H9 (cell line): Measurements from ENCODE around the gene HOXA9. TPM values are rescaled to one million over a fixed set of nuclear protein-coding genes. Genes with fewer than 3 reads are reported as not detected.

ENCODE experiments used
- DNase-seq: peaks from one replicate; pipeline ENCODE4 v3.0.0-alpha.2; 2017
- H2AFZ ChIP-seq: one replicate; pipeline ENCODE4 v1.6.1; 2013; ENCODE audit warnings: mild to moderate bottlenecking, low read length, control low read depth, moderate library complexity
- H2AK5ac ChIP-seq: 2 replicates; pipeline ENCODE4 v1.6.1; 2013; ENCODE audit warnings: low read length, control low read depth, mixed read lengths; ENCODE audit not compliant: insufficient read length
- H2BK120ac ChIP-seq: one replicate; pipeline ENCODE4 v1.6.1; 2013; ENCODE audit warnings: low read depth, mild to moderate bottlenecking, low read length, control low read depth, inconsistent platforms; ENCODE audit not compliant: poor library complexity, severe bottlenecking
- H2BK12ac ChIP-seq: 2 replicates; pipeline ENCODE4 v1.6.1; 2013; ENCODE audit warnings: low read length, control low read depth, mixed read lengths, low read depth; ENCODE audit not compliant: insufficient read length
- H2BK15ac ChIP-seq: 2 replicates; pipeline ENCODE4 v1.6.1; 2013; ENCODE audit warnings: low read depth, low read length, control low read depth
- H2BK20ac ChIP-seq: one replicate; pipeline ENCODE4 v1.6.1; 2013; ENCODE audit warnings: low read depth, mild to moderate bottlenecking, low read length, control low read depth, inconsistent platforms; ENCODE audit not compliant: poor library complexity, severe bottlenecking
- H2BK5ac ChIP-seq: 2 replicates; pipeline ENCODE4 v1.6.1; 2013; ENCODE audit warnings: low read length, control low read depth, mixed read lengths; ENCODE audit not compliant: insufficient read length
- H3K14ac ChIP-seq: 2 replicates; pipeline ENCODE4 v1.6.1; 2013; ENCODE audit warnings: low read length, control low read depth; ENCODE audit not compliant: insufficient read depth
- H3K18ac ChIP-seq: 2 replicates; pipeline ENCODE4 v1.6.1; 2013; ENCODE audit warnings: low read depth, mild to moderate bottlenecking, mixed read lengths, low read length, control low read depth; ENCODE audit not compliant: insufficient read length
- H3K23ac ChIP-seq: 2 replicates; pipeline ENCODE4 v1.6.1; 2013; ENCODE audit warnings: low read length, control low read depth, mixed read lengths, low read depth; ENCODE audit not compliant: insufficient read length
- H3K23me2 ChIP-seq: 2 replicates; pipeline ENCODE4 v1.6.1; 2013; ENCODE audit warnings: low read depth, mild to moderate bottlenecking, mixed read lengths, low read length, control low read depth; ENCODE audit not compliant: insufficient read length, poor library complexity, severe bottlenecking
- H3K27ac ChIP-seq: 2 replicates; pipeline ENCODE4 v1.5.1; 2013; ENCODE audit warnings: low read length, control low read depth, mixed read lengths, low read depth; ENCODE audit not compliant: insufficient read length
- H3K27me3 ChIP-seq: 2 replicates; pipeline ENCODE4 v1.6.1; 2013; ENCODE audit warnings: low read length, control low read depth, inconsistent platforms; ENCODE audit not compliant: insufficient read depth
- H3K4ac ChIP-seq: 2 replicates; pipeline ENCODE4 v1.6.1; 2013; ENCODE audit warnings: low read depth, mild to moderate bottlenecking, control low read depth, inconsistent platforms, low read length, moderate library complexity
- H3K4me1 ChIP-seq: 2 replicates; pipeline ENCODE4 v1.6.1; 2013; ENCODE audit warnings: low read length, control low read depth, inconsistent platforms; ENCODE audit not compliant: insufficient read depth
- H3K4me2 ChIP-seq: 2 replicates; pipeline ENCODE4 v1.6.1; 2013; ENCODE audit warnings: low read length, control low read depth, mixed read lengths; ENCODE audit not compliant: insufficient read length, insufficient read depth
- H3K56ac ChIP-seq: 2 replicates; pipeline ENCODE4 v1.6.1; 2013; ENCODE audit warnings: low read depth, mild to moderate bottlenecking, mixed read lengths, low read length, control low read depth; ENCODE audit not compliant: insufficient read length
- H3K79me1 ChIP-seq: 2 replicates; pipeline ENCODE4 v1.6.1; 2013; ENCODE audit warnings: low read depth, mild to moderate bottlenecking, moderate library complexity, low read length, control low read depth, inconsistent platforms; ENCODE audit not compliant: insufficient read depth, poor library complexity, severe bottlenecking
- H3K79me2 ChIP-seq: 2 replicates; pipeline ENCODE4 v1.6.1; 2013; ENCODE audit warnings: low read length, control low read depth, inconsistent platforms; ENCODE audit not compliant: insufficient read depth
- H3K9ac ChIP-seq: 2 replicates; pipeline ENCODE4 v1.6.1; 2013; ENCODE audit warnings: low read length, control low read depth, mixed read lengths; ENCODE audit not compliant: insufficient read length; ENCODE audit errors: extremely low read depth
- H3K9me3 ChIP-seq: one replicate; pipeline ENCODE4 v1.6.1; 2013; ENCODE audit warnings: low read depth, low read length, inconsistent platforms; ENCODE audit not compliant: control insufficient read depth
- H3T11ph ChIP-seq: one replicate; pipeline ENCODE4 v1.6.1; 2013; ENCODE audit warnings: mild to moderate bottlenecking, low read length, control low read depth, inconsistent platforms
- H4K20me1 ChIP-seq: one replicate; pipeline ENCODE4 v1.6.1; 2013; ENCODE audit not compliant: control insufficient read depth, insufficient read length, insufficient read depth
- H4K5ac ChIP-seq: 2 replicates; pipeline ENCODE4 v1.6.1; 2013; ENCODE audit warnings: low read depth, mild to moderate bottlenecking, mixed read lengths, low read length, control low read depth; ENCODE audit not compliant: insufficient read length
- H4K8ac ChIP-seq: replicated peaks from 2 replicates; pipeline ENCODE4 v1.6.1; 2013; ENCODE audit warnings: low read length, control low read depth, mixed read lengths, low read depth; ENCODE audit not compliant: insufficient read length
- H4K91ac ChIP-seq: 2 replicates; pipeline ENCODE4 v1.6.1; 2013; ENCODE audit warnings: low read depth, mild to moderate bottlenecking, moderate library complexity, mixed read lengths, low read length, control low read depth; ENCODE audit not compliant: insufficient read length
- H3K27ac Mint-ChIP-seq, 3 experiments: 2 replicates in 2 of 3; 3 replicates in 1 of 3; pipeline ENCODE4 v1.8.0; 2020 to 2021; ENCODE audit warnings: mixed read lengths in 3 of 3, mild to moderate bottlenecking in 1 of 3, moderate library complexity in 1 of 3
- H3K27me3 Mint-ChIP-seq: 2 replicates; pipeline ENCODE4 v1.8.0; 2021; ENCODE audit warnings: low read depth, mild to moderate bottlenecking, moderate library complexity, mixed read lengths
- H3K36me3 Mint-ChIP-seq, 3 experiments: 2 replicates in 2 of 3; 3 replicates in 1 of 3; pipeline ENCODE4 v1.8.0; 2020 to 2021; ENCODE audit warnings: low read depth in 3 of 3, mixed read lengths in 3 of 3; ENCODE audit not compliant: insufficient read depth in 1 of 3
- H3K4me1 Mint-ChIP-seq, 2 experiments: 2 replicates each; pipeline ENCODE4 v1.8.0; 2020; ENCODE audit warnings: mixed read lengths in 2 of 2
- H3K4me3 Mint-ChIP-seq, 2 experiments: 2 replicates in 1 of 2; 3 replicates in 1 of 2; pipeline ENCODE4 v1.8.0; 2020 to 2021; ENCODE audit warnings: mild to moderate bottlenecking in 2 of 2, mixed read lengths in 2 of 2, moderate library complexity in 1 of 2
- H3K9me3 Mint-ChIP-seq, 2 experiments: 2 replicates in 1 of 2; 3 replicates in 1 of 2; pipeline ENCODE4 v1.8.0; 2020; ENCODE audit warnings: mild to moderate bottlenecking in 2 of 2, mixed read lengths in 2 of 2, moderate library complexity in 1 of 2
- WGBS: extraction: QIAGEN DNeasy Blood & Tissue Kit; methylation state at CpG from one replicate; pipeline ENCODE4 v1.1.7; 2013; ENCODE audit warnings: missing lambda C conversion rate, low lambda C conversion rate, mixed read lengths; ENCODE audit not compliant: insufficient read length; ENCODE audit errors: extremely low coverage; 5-methylcytosine and 5-hydroxymethylcytosine counted together
- total RNA-seq: library from RNA; stranded (reverse); gene quantifications from 2 replicates; pipeline ENCODE4 v1.2.1, GENCODE V29; 2021
- TF ChIP-seq, protein P1 (sequence below): fragments of 200-600 bp; sonication (generic); conservative IDR thresholded peaks from 3 replicates; pipeline ENCODE4 v1.8.0; 2021; ENCODE audit warnings: antibody characterized with exemption, mild to moderate bottlenecking

Gene HOXA9
- total RNA-seq, 1 experiment from 2014 or later = not detected

DNA sequence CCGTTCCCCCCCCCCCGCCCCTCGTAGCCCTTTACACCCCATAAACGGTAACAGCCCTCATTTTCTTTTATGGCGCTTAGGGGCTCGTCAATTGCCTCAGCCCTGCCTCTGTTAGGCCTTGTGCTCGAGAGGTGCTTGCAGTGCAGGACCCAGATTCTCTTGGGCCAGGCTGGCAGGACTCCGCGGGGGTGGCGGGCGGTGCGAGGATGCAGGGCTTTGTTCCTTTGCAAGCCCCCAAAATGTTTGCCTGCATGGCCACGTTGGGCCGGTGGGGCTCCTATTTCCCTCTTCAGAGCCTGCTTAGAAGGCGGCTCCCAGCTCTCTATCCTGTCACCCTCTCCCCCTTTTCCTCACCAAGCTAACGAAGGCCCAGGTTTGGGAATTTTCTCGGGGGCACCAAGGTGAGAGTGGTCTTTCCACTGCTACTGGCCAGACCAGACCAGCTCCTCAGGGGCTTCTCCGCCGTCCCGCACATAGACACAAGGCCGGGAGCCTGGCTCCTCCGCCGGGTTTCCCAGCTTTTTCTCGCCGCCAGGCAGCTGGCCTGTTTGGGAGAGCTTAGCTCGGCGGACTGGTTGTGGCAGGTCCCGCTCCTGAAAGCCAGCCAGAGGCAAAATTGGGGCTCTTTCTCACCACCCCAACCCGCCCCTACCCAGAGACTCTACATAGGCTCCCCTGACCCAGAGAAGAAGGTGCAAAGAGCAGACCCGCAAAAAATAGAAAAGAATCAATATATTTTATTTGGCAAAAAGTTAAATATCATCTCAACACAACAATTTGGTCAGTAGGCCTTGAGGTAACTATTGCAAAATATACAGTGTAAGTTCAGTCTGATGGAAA, 3.4 kb downstream of the HOXA9 start:
- Mint-ChIP-seq H3K27ac (no peak overlapping the region), H3K4me3 (no peak overlapping the region), H3K36me3 (no peaks in the 10 kb centered on the region; a peak in 1 of 7 replicates), H3K4me1 (peaks cover 0 to 9% of the 10 kb centered on the region in 2 experiments; a peak in 3 of 4 replicates), H3K27me3 (peaks cover 98% of the 10 kb centered on the region), H3K9me3 (peaks cover 10 to 12% of the 10 kb centered on the region in 2 experiments)
- Histone ChIP-seq H3K4ac (no peak overlapping the region), H3K79me2 (no peaks in the 10 kb centered on the region), H3K4me1 (no peaks in the 10 kb centered on the region), H4K8ac (no peak overlapping the region), H3K14ac (no peak overlapping the region), H4K20me1 (no peaks in the 10 kb centered on the region), H3K9me3 (no peaks in the 10 kb centered on the region), H4K91ac (no peak overlapping the region), H2BK120ac (no peak overlapping the region), H2BK20ac (no peak overlapping the region), H2AK5ac (no peak overlapping the region), H3K18ac (no peak overlapping the region), H2AFZ (no peak overlapping the region), H2BK12ac (no peak overlapping the region), H3K27ac (no peak overlapping the region), H2BK5ac (no peak overlapping the region), H3K56ac (no peak overlapping the region), H4K5ac (no peak overlapping the region), H3K79me1 (no peaks in the 10 kb centered on the region), H3K23me2 (no peaks in the 10 kb centered on the region), H2BK15ac (no peak overlapping the region), H3K9ac (no peak overlapping the region), H3K27me3 (peaks cover 97% of the 10 kb centered on the region), H3T11ph (no peak overlapping the region), H3K23ac (no peak overlapping the region), H3K4me2 (no peak overlapping the region)
- TF ChIP-seq, protein P1, sequence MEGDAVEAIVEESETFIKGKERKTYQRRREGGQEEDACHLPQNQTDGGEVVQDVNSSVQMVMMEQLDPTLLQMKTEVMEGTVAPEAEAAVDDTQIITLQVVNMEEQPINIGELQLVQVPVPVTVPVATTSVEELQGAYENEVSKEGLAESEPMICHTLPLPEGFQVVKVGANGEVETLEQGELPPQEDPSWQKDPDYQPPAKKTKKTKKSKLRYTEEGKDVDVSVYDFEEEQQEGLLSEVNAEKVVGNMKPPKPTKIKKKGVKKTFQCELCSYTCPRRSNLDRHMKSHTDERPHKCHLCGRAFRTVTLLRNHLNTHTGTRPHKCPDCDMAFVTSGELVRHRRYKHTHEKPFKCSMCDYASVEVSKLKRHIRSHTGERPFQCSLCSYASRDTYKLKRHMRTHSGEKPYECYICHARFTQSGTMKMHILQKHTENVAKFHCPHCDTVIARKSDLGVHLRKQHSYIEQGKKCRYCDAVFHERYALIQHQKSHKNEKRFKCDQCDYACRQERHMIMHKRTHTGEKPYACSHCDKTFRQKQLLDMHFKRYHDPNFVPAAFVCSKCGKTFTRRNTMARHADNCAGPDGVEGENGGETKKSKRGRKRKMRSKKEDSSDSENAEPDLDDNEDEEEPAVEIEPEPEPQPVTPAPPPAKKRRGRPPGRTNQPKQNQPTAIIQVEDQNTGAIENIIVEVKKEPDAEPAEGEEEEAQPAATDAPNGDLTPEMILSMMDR = no peak
- no CpG with 5 or more reads among the region's 30 CpGs for WGBS
- DNase-seq = peak; percentile 35
